ENCODE measurements around the gene SSTR3.

Gene SSTR3

DNA sequence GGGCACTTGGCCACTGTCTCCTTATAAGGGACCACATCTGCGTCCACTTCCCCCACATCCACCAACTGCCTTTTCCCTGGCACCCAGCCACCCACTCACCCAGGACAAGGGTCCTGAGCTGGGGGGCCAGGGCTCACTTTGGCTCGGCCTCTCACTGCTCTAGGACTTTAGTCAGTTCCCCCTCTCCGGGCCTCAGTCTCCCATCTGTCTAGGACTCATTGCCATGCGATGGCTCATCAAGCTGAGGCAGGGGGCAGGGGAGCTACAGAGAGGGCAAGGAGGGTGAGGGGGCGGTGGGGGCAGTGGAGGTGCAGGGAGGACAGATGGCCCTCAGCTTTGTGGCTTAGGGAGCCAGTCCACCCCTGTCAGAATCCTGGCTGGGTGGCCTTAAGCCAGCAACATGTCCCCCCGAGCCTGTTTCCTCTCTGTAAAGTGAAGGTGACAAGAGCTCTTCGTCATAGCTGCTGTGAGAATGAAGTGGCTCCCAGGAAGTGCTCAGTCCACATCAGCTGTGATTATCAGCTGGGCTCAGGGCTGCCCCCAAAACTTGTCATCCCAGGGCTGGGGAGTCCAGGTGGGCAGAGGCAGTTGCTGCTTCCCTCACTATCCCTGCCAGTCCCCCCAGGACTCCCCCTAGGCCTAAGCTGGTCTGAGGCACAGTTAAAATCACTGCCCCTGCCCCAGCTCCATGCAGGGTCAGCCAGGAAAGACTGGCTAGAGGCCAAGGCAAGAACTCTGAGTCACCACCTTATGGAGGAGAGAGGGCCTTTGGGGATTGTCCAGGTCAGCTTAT is 16.9 kb upstream of the SSTR3 start:
- peak in 1 of 3 experiments; percentile 37 for DNase-seq (ENCODE audit: low read depth in 3 of 3)

DNA sequence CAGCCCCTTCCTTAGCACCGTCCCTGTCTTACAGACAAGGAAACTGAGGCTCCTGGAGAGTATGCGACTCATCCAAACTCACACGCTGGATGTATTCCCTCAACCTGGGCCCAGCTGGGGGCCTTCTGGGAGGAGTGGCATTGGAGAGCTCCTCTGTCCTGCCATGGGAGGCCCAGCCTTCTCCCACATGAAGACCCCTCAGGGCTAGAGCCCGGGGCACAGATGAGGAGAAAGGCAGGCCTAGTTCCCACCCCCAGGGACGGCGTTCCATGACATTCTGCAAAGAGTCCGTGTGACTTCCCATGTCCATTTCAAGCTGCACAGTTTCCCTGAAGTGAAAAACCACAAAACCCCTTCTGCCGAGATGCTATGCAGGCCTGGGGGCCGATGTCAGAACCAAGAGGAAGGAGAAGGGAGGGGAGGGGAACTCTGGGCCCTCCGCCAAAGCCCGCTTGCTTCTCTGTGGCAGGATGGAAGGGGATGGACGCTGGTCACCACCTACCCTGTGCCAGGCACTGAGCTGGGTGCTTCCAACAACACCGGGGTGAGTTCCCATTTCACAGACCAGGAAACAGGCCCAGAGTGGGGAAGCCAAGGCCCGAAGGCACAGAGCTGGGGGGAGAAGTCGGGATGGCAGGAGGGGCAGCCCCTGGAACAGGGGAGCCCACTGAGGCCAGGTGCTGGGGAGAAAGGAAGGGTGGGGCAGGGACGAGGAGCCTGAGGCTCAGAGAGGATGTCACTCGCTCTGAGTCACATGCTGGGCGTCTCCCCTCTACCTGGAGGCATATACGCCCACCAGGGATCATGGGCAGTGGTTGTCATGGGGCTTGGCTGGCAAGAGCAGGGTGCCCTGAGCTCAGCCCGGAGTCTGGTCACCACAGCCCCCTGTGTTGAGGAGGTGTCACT is 16.1 kb upstream of the SSTR3 start:
- peak in 1 of 3 experiments; percentile 54 for DNase-seq (ENCODE audit: low read depth in 3 of 3)

DNA sequence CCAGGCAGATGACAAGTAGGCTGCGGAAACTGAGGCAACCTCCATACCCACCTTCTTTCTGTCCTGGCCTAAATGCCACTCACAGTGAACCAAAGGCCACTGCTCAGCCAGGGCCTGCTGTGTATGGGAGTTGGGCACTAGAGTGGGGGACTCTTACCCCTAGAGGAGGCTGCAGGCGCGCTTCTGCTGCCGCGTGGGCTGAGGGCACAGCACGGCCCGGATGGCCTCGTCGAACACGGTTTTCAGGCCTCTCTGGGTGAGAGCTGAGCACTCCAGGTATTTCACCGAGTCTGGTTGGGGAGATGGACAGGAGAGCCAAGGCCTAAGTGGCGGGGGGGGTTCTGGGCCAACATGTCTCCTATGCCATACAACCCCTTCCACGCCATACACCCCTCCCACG is 14.2 kb upstream of the SSTR3 start:
- DNase-seq (ENCODE audit: low read depth in 3 of 3), result no peak

GRCh38 chr22:37226087-37226486 is 13.8 kb upstream of the SSTR3 start:
- no peak for DNase-seq (ENCODE audit: low read depth in 3 of 3)

- no peak for DNase-seq (ENCODE audit: low read depth in 3 of 3)
Observed at GRCh38 chr22:37225481-37225880, 13.2 kb upstream of the SSTR3 start.

GRCh38 chr22:37224757-37225420 is 12.6 kb upstream of the SSTR3 start:
- DNase-seq (ENCODE audit: low read depth in 3 of 3), result no peak

DNA sequence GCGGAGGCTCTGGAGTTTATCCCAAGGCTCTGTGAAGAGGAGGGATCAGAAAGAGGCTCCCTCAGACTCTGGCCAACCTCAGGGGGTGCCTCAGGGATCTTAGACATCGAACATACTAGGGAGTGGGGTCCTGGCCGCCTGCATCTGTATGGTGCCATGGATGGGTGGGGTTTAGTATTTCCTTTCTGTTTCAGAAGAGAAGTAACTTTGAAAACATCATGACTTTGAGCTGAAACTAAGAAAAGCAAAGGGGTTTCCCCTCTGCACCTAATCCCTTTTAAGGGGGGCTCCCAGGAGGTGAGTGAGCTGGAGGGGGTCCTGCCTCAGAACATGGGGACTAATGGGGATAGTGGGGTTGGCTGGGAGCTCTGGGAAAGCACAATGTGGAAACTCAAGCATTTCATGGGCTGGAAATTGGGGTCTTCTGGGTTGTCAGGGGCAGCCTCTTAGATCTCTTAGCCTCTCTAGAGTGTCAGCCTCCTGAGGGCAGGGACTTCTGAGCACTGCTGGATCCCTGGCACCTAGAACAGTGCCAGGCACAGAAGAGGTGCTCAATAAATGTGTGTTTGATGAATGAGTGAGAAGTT is 11.8 kb upstream of the SSTR3 start:
- DNase-seq (ENCODE audit: low read depth in 3 of 3), result no peak

GRCh38 chr22:37222440-37222971 is 10.2 kb upstream of the SSTR3 start:
- peak in 1 of 3 experiments; percentile 52 for DNase-seq (ENCODE audit: low read depth in 3 of 3)

DNA sequence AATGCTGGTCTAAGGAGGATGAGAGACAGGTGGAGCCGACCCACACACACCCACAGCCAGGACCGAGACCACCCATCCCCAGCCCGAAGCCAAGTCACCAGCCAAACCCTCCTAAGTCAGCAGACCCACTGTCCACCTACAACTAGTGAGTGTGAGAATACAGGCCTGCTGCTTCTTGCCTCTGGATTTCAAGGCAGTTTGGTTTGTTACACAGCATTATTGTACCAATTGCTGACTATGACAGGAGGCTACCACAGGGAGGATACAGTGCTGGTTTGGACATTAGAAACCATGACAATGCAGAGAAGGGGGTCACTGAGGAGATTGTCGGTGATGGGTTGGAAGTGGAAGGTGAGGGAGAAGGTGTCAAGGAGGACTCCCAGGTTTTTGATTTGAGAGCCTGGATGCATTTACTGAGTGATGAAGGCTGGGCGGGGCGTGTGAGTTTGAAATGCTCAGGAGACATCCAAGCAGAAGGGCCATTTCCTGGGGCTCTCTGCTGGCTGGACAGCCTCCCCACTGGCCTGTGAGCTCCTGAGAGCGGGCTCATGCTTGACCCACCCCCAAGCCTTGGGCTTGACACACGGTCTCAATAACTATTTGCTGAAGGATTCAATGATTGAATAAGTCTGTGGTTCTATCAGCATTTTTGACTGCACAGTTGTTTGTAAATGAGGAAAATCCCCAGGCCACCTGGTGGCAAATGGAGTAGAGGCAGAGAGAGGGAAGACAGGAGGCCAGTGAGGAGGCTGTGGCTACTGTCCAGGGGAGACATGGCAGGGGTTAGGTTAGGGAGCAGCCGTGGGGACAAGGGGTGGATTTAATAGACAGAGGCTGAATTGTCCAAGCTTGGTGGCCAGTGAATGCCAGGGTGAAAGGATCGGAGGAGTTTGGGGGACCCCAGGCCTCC is 9.4 kb upstream of the SSTR3 start:
- no peak for DNase-seq (ENCODE audit: low read depth in 3 of 3)

DNA sequence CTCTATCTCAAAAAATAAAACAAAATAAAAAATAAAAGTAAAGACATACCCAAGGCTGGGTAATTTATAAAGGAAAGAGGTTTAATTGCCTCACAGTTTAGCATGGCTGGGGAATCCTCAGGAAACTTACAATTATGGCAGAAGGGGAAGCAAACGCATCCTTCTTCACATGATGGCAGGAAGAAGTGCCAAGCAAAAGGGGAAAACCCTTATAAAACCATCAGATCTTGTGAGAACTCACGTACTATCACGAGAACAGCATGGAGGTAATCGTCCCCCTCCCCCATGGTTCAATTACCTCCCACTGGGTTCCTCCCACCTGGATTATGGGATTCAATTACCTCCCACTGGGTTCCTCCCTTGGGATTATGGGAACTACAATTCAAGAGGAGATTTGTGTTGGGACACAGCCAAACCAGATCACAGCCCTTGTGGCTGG is 8.3 kb upstream of the SSTR3 start:
- no peak for DNase-seq (ENCODE audit: low read depth in 3 of 3)

- DNase-seq (ENCODE audit: low read depth in 3 of 3), result no peak
Observed at GRCh38 chr22:37219533-37219932, 7.3 kb upstream of the SSTR3 start.

DNA sequence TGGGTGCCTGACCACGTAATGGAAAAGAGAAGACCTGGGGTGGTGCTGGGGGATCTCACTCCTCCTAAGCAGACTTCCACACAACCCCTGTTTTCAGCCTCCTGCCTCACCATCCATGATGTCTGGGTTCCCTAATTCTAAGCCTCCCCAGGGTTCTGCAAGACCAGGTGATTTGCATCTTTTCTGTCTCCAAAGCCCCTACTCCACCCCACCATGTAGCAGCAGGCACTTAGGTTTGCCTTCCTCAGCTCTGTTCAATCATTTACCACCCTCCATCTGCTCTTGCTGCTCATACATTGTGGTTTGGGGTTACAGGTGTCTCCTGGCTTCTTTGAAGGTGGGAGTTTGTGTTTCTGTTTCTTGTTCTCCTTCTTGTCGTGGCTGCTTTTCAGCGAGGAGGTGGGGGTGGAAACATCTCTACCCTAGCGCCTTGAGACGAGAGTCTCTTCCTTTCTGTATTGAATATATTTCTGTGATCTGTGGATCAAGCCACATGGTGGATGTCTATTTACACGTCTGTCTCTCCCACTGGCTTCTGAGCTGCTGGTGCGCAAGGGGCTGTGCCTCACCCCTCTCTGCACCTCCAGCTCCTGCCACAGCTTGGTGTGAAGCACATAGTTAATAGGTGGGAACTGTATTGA is 6.6 kb upstream of the SSTR3 start:
- DNase-seq (ENCODE audit: low read depth in 3 of 3), result peak in 2 of 3 experiments; percentile 62 to 69

DNA sequence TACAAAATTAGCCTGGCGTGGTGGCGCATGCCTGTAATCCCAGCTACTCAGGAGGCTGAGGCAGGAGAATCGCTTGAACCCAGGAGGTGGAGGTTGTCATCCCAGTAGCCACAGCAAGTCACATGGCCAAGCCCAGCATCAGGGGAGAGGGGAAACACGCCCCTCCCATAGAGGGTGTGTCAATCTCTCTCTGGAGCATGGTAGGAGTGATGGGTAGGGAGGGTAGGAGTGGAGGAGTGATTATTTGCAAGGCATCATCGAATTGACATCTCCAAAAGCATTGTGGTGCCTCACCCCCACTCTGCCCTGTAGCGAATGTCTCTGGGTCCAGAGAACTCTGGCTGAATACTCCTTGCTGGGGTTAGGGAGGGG is 6.1 kb upstream of the SSTR3 start:
- no peak for DNase-seq (ENCODE audit: low read depth in 3 of 3)

- DNase-seq (ENCODE audit: low read depth in 3 of 3), result no peak
Observed at GRCh38 chr22:37215890-37216289, 3.6 kb upstream of the SSTR3 start.

DNA sequence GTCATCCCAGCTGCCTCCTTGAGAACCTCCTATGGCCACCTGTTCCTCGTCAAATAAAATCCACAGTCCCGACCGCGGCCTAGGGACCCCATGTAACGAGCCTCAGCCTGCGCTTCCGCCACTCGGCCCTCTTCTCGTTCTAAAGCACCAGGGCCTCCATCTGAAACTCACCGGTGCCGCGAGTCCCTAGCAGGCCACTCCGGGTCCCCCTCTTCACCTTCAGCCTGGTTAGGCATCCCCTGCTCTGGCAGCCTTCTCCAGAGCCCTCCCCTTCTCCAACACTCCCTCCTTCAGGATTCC is 2.4 kb upstream of the SSTR3 start:
- no peak for DNase-seq (ENCODE audit: low read depth in 3 of 3)

DNA sequence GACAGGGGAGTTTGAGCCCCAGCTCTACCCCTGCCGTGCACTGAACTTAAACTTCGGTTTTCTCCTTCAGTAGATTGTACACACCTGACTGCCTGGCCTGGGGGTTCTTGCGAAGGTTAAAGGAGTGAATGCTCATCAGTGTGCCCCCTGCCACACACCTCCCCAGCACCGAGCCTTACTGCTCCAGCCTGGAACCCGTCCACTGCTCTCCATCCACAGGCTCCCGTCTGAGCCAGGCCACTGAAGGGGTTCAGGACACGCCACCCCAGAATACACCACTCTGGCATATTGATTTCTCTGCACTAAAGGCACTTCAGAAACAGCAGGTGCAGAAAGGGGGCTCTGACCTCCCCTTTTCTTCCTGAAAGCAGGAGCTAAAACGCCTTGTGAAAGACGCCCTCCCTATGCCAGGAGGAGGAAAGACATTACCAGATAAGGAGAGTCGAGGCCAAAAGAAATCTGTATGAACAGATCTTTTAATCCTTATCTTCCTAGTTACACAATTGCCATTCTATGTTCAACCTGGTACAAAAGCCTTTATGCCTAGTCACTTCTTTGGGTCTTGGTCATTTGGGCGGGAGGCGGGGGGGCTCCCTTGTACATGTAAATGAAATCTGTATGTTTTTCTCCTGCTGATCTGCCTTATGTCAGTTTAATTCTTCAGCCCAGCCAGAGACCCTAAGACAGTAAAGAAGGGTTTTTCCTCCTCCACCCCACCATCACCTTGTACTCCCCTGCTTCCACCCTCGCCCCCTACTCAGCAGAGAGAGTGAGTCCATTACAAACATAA is 1.9 kb upstream of the SSTR3 start:
- no peak for DNase-seq (ENCODE audit: low read depth in 3 of 3)

GRCh38 chr22:37213218-37213855 is 1.1 kb upstream of the SSTR3 start:
- no peak for DNase-seq (ENCODE audit: low read depth in 3 of 3)

GRCh38 chr22:37211866-37212173 is 457 bp downstream of the SSTR3 start:
- DNase-seq (ENCODE audit: low read depth in 3 of 3), result no peak
